H1 (cell line): ENCODE measurements around the gene INF2. TPM values are rescaled to one million over a fixed set of nuclear protein-coding genes. Genes with fewer than 3 reads are reported as not detected.

Experiments
- BCL11A ChIP-seq, 2 experiments: IDR thresholded peaks; one replicate each; pipeline ENCODE4 v1.6.1; 2011; ENCODE audit warnings: low read depth in 2 of 2, low read length in 2 of 2, mild to moderate bottlenecking in 2 of 2
- FOSL1 ChIP-seq: IDR thresholded peaks from 2 replicates; pipeline ENCODE4 v1.6.1; 2011; ENCODE audit warnings: mild to moderate bottlenecking, low read depth, low read length, moderate library complexity; ENCODE audit not compliant: insufficient read depth
- SP1 ChIP-seq: IDR thresholded peaks from 2 replicates; pipeline ENCODE4 v1.6.1; 2011; ENCODE audit warnings: low read depth, low read length
- ZNF274 ChIP-seq: IDR thresholded peaks from 2 replicates; pipeline ENCODE4 v1.7.0; 2012; ENCODE audit warnings: low read length, borderline replicate concordance; ENCODE audit errors: extremely low read depth
- polyA plus RNA-seq, 7 experiments: library from polyadenylated mRNA; depleted of rRNA in 3 of 7; stranded (reverse) in 5 of 7; unstranded in 2 of 7; fragments of >200 nt in 5 of 7; fragments of 200-250 nt in 2 of 7; gene quantifications; 1 replicate in 5 of 7; 2 replicates in 1 of 7; 4 replicates in 1 of 7; pipeline versions ENCODE4 v1.2.1 to v1.2.3, GENCODE V29; 2011 to 2013; ENCODE audit warnings: missing spikeins in 2 of 7, mixed read lengths in 2 of 7
- total RNA-seq: library from RNA; stranded (reverse); fragmentation: NEBNext Ultra II Directional; extraction: Animal tissue kit (Norgen Biotek cat#: 25700); gene quantifications from 2 replicates; pipeline ENCODE4 v1.2.1, GENCODE V29; 2021

Gene INF2
- total and polyA plus RNA-seq, 2 of the 8 experiments (the other 6 are each of a cell fraction or from before 2014, with no cell fraction given): 29.1 to 59.5 TPM

DNA sequence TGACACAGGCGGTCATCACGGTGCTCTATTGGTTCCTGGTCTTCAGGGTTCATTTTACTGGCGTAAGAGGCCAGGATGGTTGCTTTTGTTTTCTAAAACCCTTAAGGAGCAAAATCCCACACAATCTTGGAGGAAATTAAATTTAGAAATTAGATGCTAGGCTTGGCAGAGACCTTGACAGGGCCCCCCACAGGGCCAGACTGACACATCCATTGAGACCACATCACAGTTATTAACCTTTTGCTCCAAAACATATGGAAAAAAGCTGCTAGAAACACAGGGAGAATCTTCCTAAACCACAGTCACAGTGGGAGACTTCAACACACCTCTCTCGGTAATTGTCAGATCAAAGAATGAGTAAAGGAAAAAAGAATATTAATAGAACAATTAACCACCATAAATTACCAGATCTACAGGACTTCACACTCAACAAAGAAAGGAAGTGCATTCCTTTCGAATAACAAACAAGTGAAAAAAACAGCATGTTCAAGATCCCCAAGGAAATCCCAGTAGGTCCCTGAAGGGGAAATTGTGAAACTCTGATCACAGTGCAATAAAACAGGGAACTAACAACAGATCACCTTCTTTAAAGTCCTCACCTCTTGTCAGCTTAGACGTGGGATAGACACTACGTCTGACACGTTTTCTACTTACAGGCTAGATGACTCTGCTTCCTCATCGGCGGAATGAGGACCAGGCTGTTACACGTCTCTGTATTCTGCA is 44.6 kb upstream of the INF2 start (continued):
- TF ChIP-seq BCL11A (IDR thresholded peaks at IDR 0.05; ENCODE audit: low read depth in 2 of 2, low read length in 2 of 2): no peak
- TF ChIP-seq FOSL1: no peak
- TF ChIP-seq ZNF274: no peak
- TF ChIP-seq SP1: no peak
